Dermis lymphatic vessel endothelial cell (primary cell): Measurements from ENCODE around the gene BLMH. TPM values are rescaled to one million over a fixed set of nuclear protein-coding genes. Genes with fewer than 3 reads are reported as not detected.

Source experiments
- total RNA-seq: library from RNA; depleted of rRNA; stranded (reverse); fragments of >200 nt; gene quantifications from 2 replicates; pipeline ENCODE4 v1.2.1, GENCODE V29; 2014

BLMH gene, protein sequence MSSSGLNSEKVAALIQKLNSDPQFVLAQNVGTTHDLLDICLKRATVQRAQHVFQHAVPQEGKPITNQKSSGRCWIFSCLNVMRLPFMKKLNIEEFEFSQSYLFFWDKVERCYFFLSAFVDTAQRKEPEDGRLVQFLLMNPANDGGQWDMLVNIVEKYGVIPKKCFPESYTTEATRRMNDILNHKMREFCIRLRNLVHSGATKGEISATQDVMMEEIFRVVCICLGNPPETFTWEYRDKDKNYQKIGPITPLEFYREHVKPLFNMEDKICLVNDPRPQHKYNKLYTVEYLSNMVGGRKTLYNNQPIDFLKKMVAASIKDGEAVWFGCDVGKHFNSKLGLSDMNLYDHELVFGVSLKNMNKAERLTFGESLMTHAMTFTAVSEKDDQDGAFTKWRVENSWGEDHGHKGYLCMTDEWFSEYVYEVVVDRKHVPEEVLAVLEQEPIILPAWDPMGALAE
- total RNA-seq, result 43.7 and 80.4 TPM in 2 replicates

DNA sequence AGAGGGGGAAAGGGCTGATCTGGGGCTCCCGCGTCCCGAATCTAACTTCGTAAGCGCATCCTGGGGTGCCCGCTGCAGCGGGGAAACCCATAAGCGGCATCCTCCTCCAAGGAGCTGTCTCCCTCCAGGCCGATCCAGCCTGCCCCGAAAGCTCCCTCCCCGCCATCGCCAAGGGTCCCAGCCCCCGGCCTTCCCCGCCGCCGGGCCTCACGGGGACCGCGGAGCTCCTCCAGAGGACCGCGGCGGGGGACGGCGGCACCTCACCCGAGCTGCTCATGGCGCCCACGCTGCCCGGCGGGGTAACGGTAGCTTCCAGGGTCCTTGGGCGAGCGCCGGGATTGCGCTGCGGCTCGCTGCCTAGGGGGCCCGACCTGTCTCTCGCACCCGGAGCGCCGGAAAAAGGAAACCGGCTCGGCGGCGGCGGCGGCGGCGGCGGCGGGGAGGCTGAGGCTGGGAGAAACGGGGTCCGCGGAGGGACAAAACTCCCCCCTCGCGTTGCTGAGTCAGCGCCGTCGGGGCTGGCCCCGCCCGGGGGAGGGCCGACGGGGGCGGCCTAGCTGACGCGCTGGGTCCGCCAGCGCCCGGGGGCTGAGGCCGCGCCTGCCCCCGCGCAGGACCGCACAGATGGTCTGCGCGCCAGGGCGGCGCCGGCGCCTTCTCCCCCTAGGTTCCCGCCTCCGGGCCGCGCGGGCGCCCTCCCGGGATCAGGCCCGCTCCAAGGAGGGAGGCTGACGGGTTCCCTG, at the start of gene BLMH:
Gene BLMH, minus strand, starts transcription at position 402 of the 743 bp plus-strand sequence. Its CDS starts 125 bp downstream, at position 277.

DNA sequence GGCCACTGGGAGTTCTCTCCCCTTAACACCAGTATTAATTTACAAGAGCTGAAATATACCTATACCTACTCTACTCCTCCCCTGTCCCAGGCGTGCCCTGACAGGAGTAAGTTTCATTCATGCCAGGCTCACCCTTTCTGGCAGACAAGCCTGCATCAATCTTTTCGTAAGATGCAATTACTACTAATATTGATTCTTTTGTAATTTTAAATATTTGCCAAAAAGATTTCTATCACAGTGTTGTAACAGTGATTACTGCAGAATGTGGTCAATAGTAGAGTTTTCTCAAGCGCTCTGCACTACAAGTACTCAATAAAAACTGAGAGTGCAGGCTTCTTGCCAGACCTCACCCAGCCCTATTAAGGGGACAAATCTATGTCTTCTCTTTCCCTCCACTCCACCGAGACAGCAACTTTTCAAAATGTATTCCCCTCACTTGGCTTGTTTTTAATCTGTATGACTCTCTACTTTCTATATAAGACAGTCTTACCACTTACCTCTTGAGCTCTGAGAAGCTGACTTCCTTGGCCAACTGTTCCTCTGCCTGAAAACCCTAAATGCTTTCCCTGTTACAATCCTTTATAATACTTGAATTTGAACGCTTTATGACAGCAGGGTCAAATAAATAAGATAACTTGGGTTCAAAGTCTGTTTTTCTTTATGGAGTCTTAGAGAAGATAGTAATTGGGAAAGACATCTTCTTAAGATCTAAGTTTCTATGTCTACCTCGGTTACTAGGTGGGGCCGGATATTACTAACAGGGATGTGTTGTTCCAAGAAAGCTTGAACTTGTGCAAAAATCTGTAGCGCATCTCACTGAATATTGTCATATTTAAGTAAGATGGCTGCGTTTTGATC, 42.0 kb upstream of the BLMH start, which contains the start of gene TMIGD1:
Gene TMIGD1, minus strand, starts transcription at position 555 of the 858 bp plus-strand sequence. CDS start 1,924 bp downstream, outside the sequence.

DNA sequence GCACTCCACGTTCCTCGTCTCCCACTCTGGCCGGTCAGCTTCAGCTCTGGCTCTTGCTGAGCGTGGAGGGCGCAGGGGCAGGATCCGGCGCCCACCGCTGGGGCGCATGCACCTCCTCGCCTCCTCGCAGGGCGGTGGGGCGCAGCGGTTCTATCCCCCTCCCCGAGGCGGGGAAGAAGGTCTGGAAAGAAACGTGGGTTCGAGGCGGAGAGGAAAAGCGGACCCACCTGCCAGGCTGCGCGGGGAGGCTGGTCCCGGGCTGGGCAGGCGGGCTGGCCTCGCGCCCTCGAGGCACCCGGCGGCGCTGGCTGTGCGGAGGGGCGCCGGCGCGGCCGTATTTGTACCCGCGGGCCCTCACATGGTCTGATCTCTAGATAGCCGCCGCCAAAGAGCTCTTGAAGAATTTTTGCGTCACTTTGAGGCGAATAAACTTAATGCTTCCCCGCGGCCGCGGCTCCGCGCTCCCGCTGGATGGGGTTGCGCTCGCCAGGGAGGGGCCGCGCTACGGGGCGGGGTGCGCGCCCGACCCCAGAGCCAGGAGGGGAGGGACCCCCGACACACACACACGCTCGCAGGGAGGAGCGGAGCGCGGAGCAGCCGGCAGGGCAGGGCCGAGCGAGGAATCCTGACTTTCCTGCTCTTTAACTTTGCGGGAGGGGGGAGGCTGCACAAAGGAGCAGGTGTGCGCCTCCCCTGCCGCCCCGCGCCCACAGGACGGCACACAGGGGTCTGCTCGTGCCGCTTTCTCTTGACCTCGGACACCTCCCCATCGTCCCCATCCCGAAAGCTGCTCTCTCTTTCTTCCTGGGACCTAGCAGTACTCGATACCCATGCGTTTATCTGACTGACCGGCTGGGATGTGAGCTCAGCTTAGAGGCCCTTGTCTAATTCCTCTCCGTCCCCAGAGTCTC, 56.1 kb downstream of the BLMH start, which contains the start of gene SLC6A4:
Gene SLC6A4, minus strand, starts transcription at position 312 of the 911 bp plus-strand sequence. CDS start 13,739 bp downstream, outside the sequence.

Other genes starting within 250 kb of the BLMH start
- gene NSRP1, start 175.1 kb downstream of the BLMH start, total RNA-seq, result 10.7 and 20.0 TPM in 2 replicates
- 3.4 and 5.0 TPM in 2 replicates for gene SLC6A4, start 56.2 kb downstream of the BLMH start, total RNA-seq
- not detected in 2 replicates for gene TMIGD1, start 42.1 kb upstream of the BLMH start, total RNA-seq
- 173 and 269 TPM in 2 replicates for gene CPD, start 87.0 kb upstream of the BLMH start, total RNA-seq
- gene GOSR1, start 185.5 kb upstream of the BLMH start, total RNA-seq, result 21.7 and 22.5 TPM in 2 replicates